OCI-LY7 (cell line): ENCODE data around the gene TMEM39A.

ENCODE experiments used
- CTCF ChIP-seq: fragments of 200-600 bp; sonication (generic); conservative IDR thresholded peaks from 2 replicates; pipeline ENCODE4 v1.5.1; 2014; ENCODE audit warnings: mild to moderate bottlenecking, antibody characterized with exemption, low read length, moderate library complexity, mixed read lengths
- EZH2phosphoT487 ChIP-seq: fragments of 200-600 bp; sonication (generic); IDR thresholded peaks from 2 replicates; pipeline ENCODE4 v1.6.1; 2018; ENCODE audit warnings: low read depth, borderline replicate concordance, mild to moderate bottlenecking, mixed run types, antibody characterized with exemption, low read length, moderate library complexity, mixed read lengths

GRCh38 chr3:119497820-119498185, 34.4 kb upstream of the TMEM39A start:
- TF ChIP-seq CTCF (no peak), EZH2phosphoT487 (no peak)
